GM19324 (cell line): ENCODE measurements around the gene PLPP1.

Source experiments
- ATAC-seq: cut with Tn5 transposase; IDR thresholded peaks from one replicate; pipeline ENCODE4 v1.9.1; 2021; ENCODE audit warnings: mild to moderate bottlenecking, moderate library complexity; ENCODE audit not compliant: unreplicated experiment, low FRiP score

PLPP1 gene

DNA sequence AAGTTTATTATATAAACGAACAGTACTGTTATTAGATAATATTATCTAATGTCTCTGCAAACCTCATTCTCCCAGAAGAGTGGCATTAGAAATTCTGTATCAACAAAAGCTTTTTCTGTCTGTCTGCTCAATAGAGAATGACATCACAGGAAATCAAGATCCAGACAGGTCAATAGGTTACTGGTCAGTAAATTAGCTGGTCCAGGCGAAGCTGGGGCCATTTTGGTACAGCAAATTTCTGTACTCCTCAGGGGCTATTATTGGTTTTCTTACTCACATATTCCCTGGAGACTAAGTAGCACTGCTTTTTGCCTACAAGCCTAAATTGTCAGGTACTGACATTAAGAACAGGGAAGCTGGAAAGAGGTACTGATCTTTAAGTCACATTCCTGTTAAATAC lies 80.5 kb downstream of the PLPP1 start:
- ATAC-seq: no peak

DNA sequence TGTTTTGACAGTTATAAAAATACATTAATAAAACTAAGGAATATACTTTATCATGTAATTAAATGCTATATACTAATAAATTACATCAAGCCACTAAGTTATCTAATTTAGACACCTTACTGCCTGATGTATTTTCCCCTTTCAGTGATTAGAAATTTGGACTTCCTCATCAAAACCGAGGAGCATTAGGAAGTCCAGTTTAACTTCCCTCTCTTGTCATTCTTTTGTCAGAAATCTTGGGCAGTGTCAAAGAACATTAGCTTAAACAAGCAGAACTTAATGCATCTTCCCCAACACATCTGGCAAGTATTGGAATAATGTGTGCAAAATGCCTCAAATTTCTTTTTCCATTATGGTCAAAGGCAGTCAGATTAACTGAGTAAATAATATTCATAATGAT lies 81.6 kb downstream of the PLPP1 start:
- ATAC-seq: no peak

DNA sequence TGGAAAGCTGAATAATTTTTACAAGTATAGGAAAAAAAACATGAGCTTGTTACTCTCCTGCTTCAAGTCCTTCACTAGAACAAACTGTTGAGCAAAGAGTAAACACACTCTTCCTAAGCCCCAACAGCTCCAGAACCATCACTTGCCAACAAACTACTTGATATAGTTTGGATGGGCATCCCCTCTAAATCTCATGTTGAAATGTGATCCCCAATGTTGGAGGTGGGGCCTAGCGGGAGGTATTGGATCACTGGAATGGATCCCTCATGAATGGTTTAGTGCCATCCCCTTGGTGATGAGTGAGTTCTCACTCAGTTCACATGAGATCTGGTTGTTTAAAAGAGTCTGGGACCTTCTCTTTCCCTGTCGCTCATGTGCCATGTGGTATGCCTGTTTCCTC lies 82.8 kb downstream of the PLPP1 start:
- ATAC-seq: no peak

DNA sequence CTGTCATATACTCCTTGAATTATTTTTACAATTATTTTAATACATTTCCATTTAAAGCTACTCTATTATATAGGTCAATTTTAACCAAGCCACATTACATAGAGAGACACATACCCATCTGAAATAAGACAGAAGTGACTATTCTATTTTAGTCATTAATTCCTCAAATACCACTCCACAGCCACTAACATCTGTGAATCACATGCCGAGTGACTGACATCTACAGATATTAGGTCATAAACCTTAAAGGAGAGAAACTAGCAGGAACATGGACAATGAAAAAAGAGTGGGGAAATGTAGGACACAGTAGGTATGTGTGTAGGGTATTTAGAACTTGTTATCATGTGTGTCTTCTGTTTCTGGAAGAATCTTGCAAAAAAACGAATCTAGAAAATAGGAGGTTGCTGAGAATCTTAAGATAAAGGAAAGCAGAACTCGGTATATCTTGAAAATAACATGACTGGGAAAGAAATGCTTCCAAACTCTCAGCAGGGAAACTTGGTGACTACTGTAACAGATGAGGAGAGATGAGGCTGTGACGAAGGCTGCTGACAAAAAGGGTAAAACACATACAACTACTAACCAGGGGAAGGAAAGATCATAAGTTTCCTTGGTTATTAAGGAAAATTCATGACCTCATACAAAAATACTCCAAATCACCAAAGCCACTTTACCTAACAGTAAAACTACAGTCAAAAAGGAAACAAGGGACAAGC lies 84.6 kb downstream of the PLPP1 start:
- no peak for ATAC-seq

DNA sequence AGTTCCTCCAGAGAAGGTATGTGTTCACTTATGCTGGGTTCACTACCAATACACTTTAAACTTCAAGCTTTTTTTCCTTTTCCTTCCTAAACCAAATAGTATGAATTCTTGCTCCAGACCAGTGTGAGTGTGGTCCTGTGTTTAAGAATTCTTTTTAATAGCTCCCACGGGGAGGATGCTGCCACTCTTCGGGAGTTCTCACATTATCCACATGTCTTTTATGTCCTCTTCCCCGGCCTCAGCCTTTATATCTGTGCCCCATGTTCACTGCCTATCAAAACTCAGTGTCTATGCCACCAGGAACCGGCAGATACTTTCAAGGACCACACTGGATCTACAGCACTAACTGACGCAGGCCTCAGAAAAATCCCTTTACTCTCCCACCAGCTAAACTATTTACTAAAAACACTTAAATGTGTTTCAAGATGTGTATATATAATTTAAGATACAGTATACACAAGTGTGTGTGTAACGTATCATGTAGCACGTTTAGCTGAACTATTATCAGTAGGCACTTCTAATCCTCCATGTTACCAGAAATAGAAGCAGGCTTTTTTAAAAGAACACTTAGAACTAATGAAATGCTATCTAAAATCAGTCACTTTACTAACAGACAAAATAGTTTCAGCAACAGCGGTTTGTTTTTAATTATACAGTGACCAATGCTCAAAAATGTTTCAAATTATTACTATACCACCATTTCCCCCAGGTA lies 88.0 kb downstream of the PLPP1 start:
- ATAC-seq: no peak

GRCh38 chr5:55445791-55446190 lies 89.0 kb downstream of the PLPP1 start:
- ATAC-seq: no peak

- no peak for ATAC-seq
Observed at GRCh38 chr5:55441954-55442353, 92.8 kb downstream of the PLPP1 start.

DNA sequence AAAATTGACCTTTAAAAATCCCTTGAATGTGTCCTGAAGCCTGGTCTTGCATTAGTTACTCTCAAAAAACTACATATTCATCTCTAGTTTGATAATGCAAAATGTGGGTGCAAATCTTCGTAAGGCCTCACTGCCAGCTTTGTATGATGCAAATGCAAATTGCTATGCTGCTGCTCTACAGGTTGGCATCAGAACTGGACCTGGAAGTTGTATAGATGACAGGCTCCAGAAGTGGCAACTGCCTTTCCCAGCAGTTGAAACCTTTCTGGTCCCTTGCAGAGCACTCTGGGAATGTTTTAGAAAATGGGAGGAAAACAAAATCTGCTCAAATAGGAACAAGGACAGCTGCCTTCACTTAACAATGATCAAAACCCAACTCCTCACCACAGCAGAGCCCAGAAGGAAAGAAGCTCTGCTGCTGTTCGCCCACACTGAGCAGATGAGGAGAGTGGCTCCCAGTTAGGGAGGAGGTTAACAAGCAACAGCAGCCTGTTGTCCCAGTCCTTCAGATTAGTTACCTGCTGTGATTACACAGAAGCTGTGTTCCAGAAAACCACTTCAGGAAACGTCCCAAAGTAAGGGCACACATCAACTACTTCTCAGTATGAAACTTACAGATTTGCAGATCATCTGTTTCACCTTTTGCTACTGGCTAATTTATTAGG lies 93.5 kb downstream of the PLPP1 start:
- ATAC-seq: no peak

GRCh38 chr5:55440188-55440646 lies 94.5 kb downstream of the PLPP1 start:
- ATAC-seq: no peak

DNA sequence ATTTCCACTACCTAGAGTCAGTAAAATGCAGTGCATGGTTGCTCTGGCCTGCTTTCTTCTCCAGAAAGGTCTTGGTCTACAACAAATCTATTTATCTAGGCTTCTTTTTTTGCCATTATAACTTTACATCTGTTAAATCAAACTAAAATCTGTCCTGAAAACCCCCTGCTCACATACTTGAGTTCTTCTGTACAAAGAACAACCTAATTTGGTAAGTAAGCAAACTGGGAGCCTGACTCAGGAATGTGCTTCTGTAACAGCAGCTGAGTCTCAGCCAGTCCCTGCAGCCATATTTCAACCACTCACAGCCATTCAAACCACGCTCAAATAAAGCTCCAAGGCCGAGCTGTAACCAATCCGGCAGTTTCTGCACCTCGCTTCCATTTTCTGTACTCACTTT lies 95.8 kb downstream of the PLPP1 start:
- no peak for ATAC-seq

- ATAC-seq: no peak
Observed at GRCh38 chr5:55437859-55438206, 96.9 kb downstream of the PLPP1 start.

- no peak for ATAC-seq
Observed at GRCh38 chr5:55437452-55437851, 97.3 kb downstream of the PLPP1 start.

GRCh38 chr5:55432549-55432948 lies 102.2 kb downstream of the PLPP1 start:
- no peak for ATAC-seq

DNA sequence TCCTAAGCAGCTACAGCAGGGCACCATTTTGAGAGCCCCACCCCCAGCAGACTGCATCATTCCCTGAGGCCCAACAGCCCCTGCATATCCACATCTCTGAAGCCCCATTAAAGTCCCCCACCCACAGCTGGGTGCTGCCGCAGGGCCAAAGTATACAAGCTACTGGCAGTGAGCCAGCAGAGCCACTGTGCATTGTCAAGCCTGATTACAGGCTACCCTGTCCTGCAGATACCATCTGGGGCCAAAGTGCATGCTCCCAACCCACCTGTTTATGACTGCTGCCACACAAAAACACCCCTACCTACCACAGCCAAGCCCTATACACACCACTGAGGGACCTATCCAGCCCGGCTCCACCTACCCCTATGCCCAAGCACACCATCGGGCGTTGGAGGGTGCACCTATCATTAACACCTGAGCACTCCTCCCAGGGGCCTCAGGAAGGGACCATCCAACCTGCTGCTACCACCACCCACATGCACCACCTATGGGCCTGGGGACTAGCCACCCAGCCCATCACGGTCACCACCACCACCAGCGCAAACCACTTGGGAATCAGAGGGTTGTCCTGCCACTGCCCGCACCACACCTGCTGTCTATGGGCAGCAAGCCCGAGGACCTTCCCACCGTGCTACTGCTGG lies 105.0 kb downstream of the PLPP1 start:
- ATAC-seq: no peak

GRCh38 chr5:55429221-55429612 lies 105.5 kb downstream of the PLPP1 start:
- no peak for ATAC-seq

- ATAC-seq: no peak
Observed at GRCh38 chr5:55427157-55427556, 107.6 kb downstream of the PLPP1 start.

DNA sequence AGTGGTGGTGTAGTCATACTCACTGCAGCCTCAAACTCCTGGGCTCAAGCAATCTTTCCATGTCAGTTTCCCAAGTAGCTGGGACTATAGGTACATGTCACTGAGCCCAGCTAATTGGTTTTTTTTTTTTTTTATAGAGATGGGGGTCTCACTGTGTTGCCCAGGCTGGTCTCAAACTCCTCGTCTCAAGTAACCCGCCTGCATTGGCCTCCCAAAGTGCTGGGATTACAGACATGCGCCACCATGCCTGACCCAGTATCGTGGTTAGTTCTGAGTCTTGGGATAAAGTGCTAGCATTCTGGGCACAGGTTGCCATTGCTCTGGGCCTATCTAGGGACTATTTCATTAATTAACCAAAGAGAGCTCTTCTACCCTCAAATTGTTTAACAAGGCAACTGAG lies 108.3 kb downstream of the PLPP1 start:
- ATAC-seq: no peak

DNA sequence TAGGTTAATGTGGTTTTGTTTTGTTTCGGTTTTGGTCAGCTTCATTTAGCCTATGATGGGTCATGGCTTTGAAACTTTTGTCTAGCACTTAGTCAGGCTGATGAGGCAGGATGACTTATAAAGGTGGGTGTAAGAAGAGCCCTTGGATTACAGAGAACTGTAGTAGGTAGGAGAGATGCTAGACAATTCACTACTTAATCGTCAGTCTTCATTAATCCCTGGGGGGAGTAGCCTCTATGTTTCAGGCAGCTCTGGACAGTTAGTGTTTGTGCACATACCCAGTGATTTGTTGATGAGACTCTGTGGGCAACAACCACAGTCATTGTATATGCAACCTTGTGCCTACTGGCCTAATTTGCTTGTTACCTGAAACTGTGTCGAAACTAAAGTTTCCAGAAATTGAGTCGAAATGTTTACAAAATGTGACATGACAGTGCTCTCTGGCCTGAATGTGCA lies 113.7 kb downstream of the PLPP1 start:
- peak; percentile 74 for ATAC-seq

DNA sequence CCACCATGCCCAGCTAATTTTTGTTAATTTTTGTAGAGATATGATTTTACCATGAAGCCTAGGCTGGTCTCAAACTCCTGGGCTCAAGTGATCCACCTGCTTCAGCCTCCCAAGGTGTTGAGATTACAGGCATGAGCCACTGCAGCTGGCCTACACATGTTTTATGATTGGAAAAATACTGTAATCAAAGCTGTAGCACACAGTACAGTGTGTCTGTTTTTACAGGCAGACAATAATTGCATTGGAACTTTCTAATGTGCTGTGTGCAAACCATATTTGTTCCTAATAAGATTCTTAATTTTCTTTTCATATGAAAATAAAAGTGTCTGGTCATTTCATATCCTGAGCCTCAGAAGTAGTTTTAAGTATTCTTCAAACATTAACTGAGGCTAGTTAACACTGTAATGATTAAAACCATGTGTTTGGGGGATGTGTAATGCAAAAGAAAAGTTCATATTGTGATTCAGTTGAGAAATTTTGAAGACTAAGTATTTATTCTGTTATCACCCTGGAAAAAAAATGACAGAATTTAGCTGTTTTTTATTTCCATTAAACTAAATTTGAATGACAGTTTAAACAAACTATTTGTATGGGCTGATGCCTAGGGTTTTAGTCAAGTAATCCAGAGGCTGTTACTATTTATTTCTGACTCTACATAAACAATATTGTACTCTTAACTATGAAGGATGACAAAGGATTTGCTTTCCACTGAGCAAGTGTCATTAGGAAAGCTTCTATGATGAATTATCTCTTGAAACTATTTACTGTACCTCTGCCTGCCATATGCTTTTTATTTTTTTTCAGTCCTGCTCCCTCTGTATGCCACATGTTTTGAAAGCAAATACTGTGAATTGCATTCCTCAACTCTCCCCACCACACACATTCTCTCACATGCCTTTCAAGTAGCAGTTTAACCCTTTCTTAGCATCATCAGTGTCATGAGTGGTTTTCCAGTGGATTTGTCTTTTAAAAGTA lies 115.5 kb downstream of the PLPP1 start:
- ATAC-seq: no peak

GRCh38 chr5:55416306-55416705 lies 118.5 kb downstream of the PLPP1 start:
- ATAC-seq: no peak
